K562 (cell line): Measurements from ENCODE around the gene CD99L2. TPM values are rescaled to one million over a fixed set of nuclear protein-coding genes. Genes with fewer than 3 reads are reported as not detected.

Source experiments
- ATAC-seq: fragments of 200-7000 bp; cut with Tn5 transposase; 3 replicates; pipeline ENCODE4 v1.9.1; 2020; ENCODE audit warnings: moderate library complexity
- BruUV-seq: library from RNA; stranded (reverse); fragments of 400-500 nt; replicated peaks from 2 replicates; lab custom pipeline; 2021; lab: Mats Ljungman, UMichigan
- CTCF ChIA-PET: fragments of 300-600 bp; formaldehyde crosslinking; extraction: SDS; loops from one replicate; lab custom pipeline; 2021; ENCODE audit warnings: low intra/inter-chr PET ratio; lab: Yijun Ruan, JAX
- POLR2A ChIA-PET: fragments of 300-600, 350-650 bp; sonication (Branson Sonifier 250); formaldehyde crosslinking; extraction: SDS; loops from one replicate; lab custom pipeline; 2021; ENCODE audit warnings: antibody characterized with exemption, inconsistent platforms; lab: Yijun Ruan, JAX
- DNase-seq, 4 experiments: peaks; one replicate each; pipeline versions ENCODE4 v3.0.0 to v3.0.0-alpha.2; 2011 to 2018; ENCODE audit warnings: low spot score in 3 of 4, mixed read lengths in 3 of 4; ENCODE audit errors: extremely low read depth in 1 of 4
- FAIRE-seq: peaks from 2 replicates; lab custom pipeline; 2011; peaks lifted over from hg19 to GRCh38; lab: Jason Lieb, UNC
- H2AFZ ChIP-seq: 2 replicates; pipeline ENCODE4 v1.6.0; 2011; ENCODE audit warnings: low read depth, low read length, control low read depth, inconsistent platforms
- H3K27ac ChIP-seq: fragments of 200-600 bp; 3 replicates; pipeline ENCODE4 v1.8.0; 2011; ENCODE audit warnings: low read depth, mild to moderate bottlenecking, control low read depth, inconsistent platforms, low read length, moderate library complexity, mixed read lengths; ENCODE audit errors: extremely low read depth
- H3K27me3 ChIP-seq, 2 experiments: fragments of 300-600 bp in 1 of 2; 2 replicates in 1 of 2; 3 replicates in 1 of 2; pipeline versions ENCODE4 v1.6.0 to v1.8.0; 2011; ENCODE audit warnings: inconsistent platforms in 2 of 2, low read length in 2 of 2, mild to moderate bottlenecking in 1 of 2, mixed read lengths in 1 of 2, moderate library complexity in 1 of 2; ENCODE audit not compliant: control insufficient read depth in 2 of 2, insufficient read depth in 2 of 2
- H3K36me3 ChIP-seq: fragments of 300-600 bp; 3 replicates; pipeline ENCODE4 v1.8.0; 2011; ENCODE audit warnings: mild to moderate bottlenecking, low read length, inconsistent platforms; ENCODE audit not compliant: control insufficient read depth, insufficient read depth
- H3K4me1 ChIP-seq, 2 experiments: fragments of 200-600 bp in 1 of 2; replicated peaks in 1 of 2; 2 replicates in 1 of 2; 3 replicates in 1 of 2; pipeline versions ENCODE4 v1.5.1 to v1.8.0; 2011; ENCODE audit warnings: inconsistent platforms in 2 of 2, low read length in 2 of 2, mild to moderate bottlenecking in 1 of 2, mixed read lengths in 1 of 2, moderate library complexity in 1 of 2; ENCODE audit not compliant: control insufficient read depth in 2 of 2, insufficient read depth in 2 of 2
- H3K4me2 ChIP-seq: 2 replicates; pipeline ENCODE4 v1.6.1; 2011; ENCODE audit warnings: low read length, control low read depth, inconsistent platforms, mixed read lengths; ENCODE audit not compliant: insufficient read depth
- H3K4me3 ChIP-seq: fragments of 200-600 bp; sonication (generic), shearing (Covaris generic); 2 replicates; pipeline ENCODE4 v1.5.1; 2016; ENCODE audit warnings: control low read depth, inconsistent platforms
- H3K79me2 ChIP-seq: fragments of 200-600 bp; 3 replicates; pipeline ENCODE4 v1.8.0; 2011; ENCODE audit warnings: low read length, inconsistent platforms; ENCODE audit not compliant: control insufficient read depth, insufficient read depth
- H3K9ac ChIP-seq, 2 experiments: 2 replicates each; pipeline versions ENCODE4 v1.6.0 to v1.6.1; 2011; ENCODE audit warnings: low read depth in 2 of 2, low read length in 2 of 2, control low read depth in 1 of 2, inconsistent platforms in 1 of 2, mild to moderate bottlenecking in 1 of 2, mixed read lengths in 1 of 2; ENCODE audit not compliant: insufficient read depth in 1 of 2
- H3K9me1 ChIP-seq: one replicate; pipeline ENCODE4 v1.6.0; 2011; ENCODE audit warnings: inconsistent platforms, mild to moderate bottlenecking, low read length, moderate library complexity; ENCODE audit not compliant: control insufficient read depth, insufficient read depth
- H3K9me3 ChIP-seq: replicated peaks from 2 replicates; pipeline ENCODE4 v1.5.1; 2011; ENCODE audit warnings: low read depth, low read length, inconsistent platforms; ENCODE audit not compliant: control insufficient read depth, insufficient read depth
- H4K20me1 ChIP-seq: replicated peaks from 2 replicates; pipeline ENCODE4 v1.6.1; 2011; ENCODE audit warnings: low read length, inconsistent platforms, mixed read lengths; ENCODE audit not compliant: control insufficient read depth, insufficient read depth
- C11orf30 ChIP-seq: fragments of 450-650 bp; IDR thresholded peaks from 2 replicates; pipeline ENCODE4 v1.6.1; 2016; ENCODE audit warnings: low read depth, mild to moderate bottlenecking
- EGR1 ChIP-seq: fragments of 450-650 bp; conservative IDR thresholded peaks from 2 replicates; pipeline ENCODE4 v1.6.1; 2017; ENCODE audit warnings: mild to moderate bottlenecking
- EP400 ChIP-seq: fragments of 450-650 bp; IDR thresholded peaks from 2 replicates; pipeline ENCODE4 v1.6.1; 2017; ENCODE audit warnings: antibody characterized with exemption, mild to moderate bottlenecking, moderate library complexity
- KDM2B ChIP-seq: fragments of 250-450 bp; sonication (Bioruptor Pico); IDR thresholded peaks from 2 replicates; pipeline ENCODE4 v1.8.0; 2021; ENCODE audit warnings: mild to moderate bottlenecking, moderate library complexity
- MCM2 ChIP-seq: fragments of 450-650 bp; IDR thresholded peaks from 2 replicates; pipeline ENCODE4 v1.6.1; 2017; ENCODE audit warnings: low read depth, mild to moderate bottlenecking
- MCM3 ChIP-seq: fragments of 450-650 bp; IDR thresholded peaks from 2 replicates; pipeline ENCODE4 v1.6.1; 2016
- SAP30 ChIP-seq: fragments of 200-600 bp; sonication (generic); IDR thresholded peaks from 2 replicates; pipeline ENCODE4 v1.6.1; 2012; ENCODE audit warnings: borderline replicate concordance, low read depth, mild to moderate bottlenecking, moderate library complexity, low read length, control low read depth, inconsistent platforms; ENCODE audit not compliant: insufficient read depth, poor library complexity, severe bottlenecking
- TFAM ChIP-seq: fragments of 250-450 bp; sonication (Bioruptor Pico); conservative IDR thresholded peaks from 2 replicates; pipeline ENCODE4 v1.5.0; 2021; ENCODE audit warnings: mild to moderate bottlenecking, moderate library complexity
- ZC3H11A ChIP-seq: IDR thresholded peaks from 2 replicates; pipeline ENCODE4 v1.6.1; 2012; ENCODE audit warnings: low read depth, low read length, improper control_type of control experiment
- ZKSCAN8 ChIP-seq: fragments of 200-800 bp; sonication (Bioruptor generic); IDR thresholded peaks from 2 replicates; pipeline ENCODE4 v1.6.1; 2016; ENCODE audit warnings: missing genetic modification characterization, missing compliant biosample characterization
- ZNF583 ChIP-seq: fragments of 250-450 bp; sonication (Bioruptor Pico); IDR thresholded peaks from 2 replicates; pipeline ENCODE4 v1.4.0; 2020
- ZSCAN32 ChIP-seq: fragments of 450-650 bp; formaldehyde crosslinking; IDR thresholded peaks from 2 replicates; pipeline ENCODE4 v1.4.0; 2020; ENCODE audit warnings: mild to moderate bottlenecking, moderate library complexity
- WGBS: fragments of 100-300 bp; shearing (Covaris generic); methylation state at CpG from one replicate; pipeline ENCODE4 v1.1.6; 2016; ENCODE audit warnings: low coverage, mixed read lengths; ENCODE audit not compliant: insufficient coverage; ENCODE audit errors: missing lambda C conversion rate; 5-methylcytosine and 5-hydroxymethylcytosine counted together
- in situ Hi-C: fragments of 300-500 bp; cut with MboI; formaldehyde crosslinking; loops from 4 replicates; pipeline ENCODE4 v1.15.0; 2018; ENCODE audit warnings: inconsistent platforms, mixed read lengths
- intact Hi-C: fragments of 100-400 bp; cut with micrococcal nuclease; formaldehyde crosslinking; loops from 2 replicates; pipeline ENCODE4 v1.14.2; 2022
- polyA plus RNA-seq, 8 experiments: library from polyadenylated mRNA; depleted of rRNA in 4 of 8; stranded (reverse) in 5 of 8; unstranded in 3 of 8; fragments of >200 nt; fragmentation: Nextera tagmentation in 2 of 8; fragmentation: Illumina TruSeq in 1 of 8; extraction: Ambion mirVana in 2 of 8; extraction: Trizol in 1 of 8; gene quantifications; 2 replicates each; pipeline versions ENCODE4 v1.2.1 to v1.2.3, GENCODE V29; 2011 to 2014; ENCODE audit warnings: inconsistent platforms in 1 of 8, missing spikeins in 1 of 8
- total RNA-seq, 7 experiments: library from RNA; depleted of rRNA in 6 of 7; stranded (reverse); fragments of >200 nt in 6 of 7; fragmentation: Illumina TruSeq in 2 of 7; extraction: Trizol in 2 of 7; gene quantifications; 2 replicates each; pipeline versions ENCODE4 v1.2.1 to v1.2.3, GENCODE V29; 2011 to 2021; ENCODE audit warnings: low replicate concordance in 1 of 7
- TF ChIP-seq, protein P1 (sequence below), 3 experiments: IDR thresholded peaks in 2 of 3; conservative IDR thresholded peaks in 1 of 3; 2 replicates each; pipeline ENCODE4 v1.5.1; 2011 to 2012; ENCODE audit warnings: low read length in 3 of 3, mild to moderate bottlenecking in 3 of 3, control low read depth in 2 of 3, improper control_type of control experiment in 1 of 3, inconsistent platforms in 1 of 3, low read depth in 1 of 3, mixed read lengths in 1 of 3, moderate library complexity in 1 of 3; ENCODE audit not compliant: insufficient read depth in 2 of 3
- TF ChIP-seq, protein P2 (sequence below): conservative IDR thresholded peaks from 2 replicates; pipeline ENCODE4 v1.6.1; 2011; ENCODE audit warnings: low read depth, mild to moderate bottlenecking, low read length; ENCODE audit not compliant: control insufficient read depth
- TF ChIP-seq, protein P3 (sequence below): sonication (generic); formaldehyde crosslinking; IDR thresholded peaks from 2 replicates; pipeline ENCODE4 v1.8.1; 2023; ENCODE audit warnings: missing genetic modification reagents, mild to moderate bottlenecking, borderline replicate concordance

Gene CD99L2
- total and polyA plus RNA-seq, 9 of the 15 experiments (the other 6 are each of a cell fraction or from before 2014, with no cell fraction given), result 0.76 to 19.0 (median 11.9) TPM

- ChIA-PET POLR2A (no interaction called here), CTCF (no interaction called here)
- DNase-seq, result no peak
- no peak for ATAC-seq
- no TSS peak for BruUV-seq
- intact Hi-C loops, result no loop called here
- no peak overlapping the region for H3K4me2 ChIP-seq
- no peaks in the 10 kb centered on the region for H3K79me2 ChIP-seq
- H3K9me3 ChIP-seq, result no peaks in the 10 kb centered on the region
- H3K4me1 ChIP-seq, result no peaks in the 10 kb centered on the region
- H3K9me1 ChIP-seq, result no peaks in the 10 kb centered on the region
- TF ChIP-seq, protein P1, sequence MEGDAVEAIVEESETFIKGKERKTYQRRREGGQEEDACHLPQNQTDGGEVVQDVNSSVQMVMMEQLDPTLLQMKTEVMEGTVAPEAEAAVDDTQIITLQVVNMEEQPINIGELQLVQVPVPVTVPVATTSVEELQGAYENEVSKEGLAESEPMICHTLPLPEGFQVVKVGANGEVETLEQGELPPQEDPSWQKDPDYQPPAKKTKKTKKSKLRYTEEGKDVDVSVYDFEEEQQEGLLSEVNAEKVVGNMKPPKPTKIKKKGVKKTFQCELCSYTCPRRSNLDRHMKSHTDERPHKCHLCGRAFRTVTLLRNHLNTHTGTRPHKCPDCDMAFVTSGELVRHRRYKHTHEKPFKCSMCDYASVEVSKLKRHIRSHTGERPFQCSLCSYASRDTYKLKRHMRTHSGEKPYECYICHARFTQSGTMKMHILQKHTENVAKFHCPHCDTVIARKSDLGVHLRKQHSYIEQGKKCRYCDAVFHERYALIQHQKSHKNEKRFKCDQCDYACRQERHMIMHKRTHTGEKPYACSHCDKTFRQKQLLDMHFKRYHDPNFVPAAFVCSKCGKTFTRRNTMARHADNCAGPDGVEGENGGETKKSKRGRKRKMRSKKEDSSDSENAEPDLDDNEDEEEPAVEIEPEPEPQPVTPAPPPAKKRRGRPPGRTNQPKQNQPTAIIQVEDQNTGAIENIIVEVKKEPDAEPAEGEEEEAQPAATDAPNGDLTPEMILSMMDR (IDR thresholded peaks at IDR 0.05 in 2 of 3, conservative IDR thresholded peaks at IDR 0.05 in 1 of 3; ENCODE audit: insufficient read depth in 2 of 3, low read depth in 1 of 3, low read length in 3 of 3), result no peak
- TF ChIP-seq ZC3H11A (no peak), ZNF583 (no peak), SAP30 (no peak), ZSCAN32 (CRISPR knock-in tag) (no peak), MCM3 (no peak), MCM2 (no peak), EGR1 (no peak), KDM2B (no peak), TFAM (no peak), C11orf30 (no peak), ZKSCAN8 (CRISPR knock-in tag) (no peak), EP400 (no peak)
- TF ChIP-seq, protein P2, sequence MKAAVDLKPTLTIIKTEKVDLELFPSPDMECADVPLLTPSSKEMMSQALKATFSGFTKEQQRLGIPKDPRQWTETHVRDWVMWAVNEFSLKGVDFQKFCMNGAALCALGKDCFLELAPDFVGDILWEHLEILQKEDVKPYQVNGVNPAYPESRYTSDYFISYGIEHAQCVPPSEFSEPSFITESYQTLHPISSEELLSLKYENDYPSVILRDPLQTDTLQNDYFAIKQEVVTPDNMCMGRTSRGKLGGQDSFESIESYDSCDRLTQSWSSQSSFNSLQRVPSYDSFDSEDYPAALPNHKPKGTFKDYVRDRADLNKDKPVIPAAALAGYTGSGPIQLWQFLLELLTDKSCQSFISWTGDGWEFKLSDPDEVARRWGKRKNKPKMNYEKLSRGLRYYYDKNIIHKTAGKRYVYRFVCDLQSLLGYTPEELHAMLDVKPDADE, result no peak
- TF ChIP-seq, protein P3, sequence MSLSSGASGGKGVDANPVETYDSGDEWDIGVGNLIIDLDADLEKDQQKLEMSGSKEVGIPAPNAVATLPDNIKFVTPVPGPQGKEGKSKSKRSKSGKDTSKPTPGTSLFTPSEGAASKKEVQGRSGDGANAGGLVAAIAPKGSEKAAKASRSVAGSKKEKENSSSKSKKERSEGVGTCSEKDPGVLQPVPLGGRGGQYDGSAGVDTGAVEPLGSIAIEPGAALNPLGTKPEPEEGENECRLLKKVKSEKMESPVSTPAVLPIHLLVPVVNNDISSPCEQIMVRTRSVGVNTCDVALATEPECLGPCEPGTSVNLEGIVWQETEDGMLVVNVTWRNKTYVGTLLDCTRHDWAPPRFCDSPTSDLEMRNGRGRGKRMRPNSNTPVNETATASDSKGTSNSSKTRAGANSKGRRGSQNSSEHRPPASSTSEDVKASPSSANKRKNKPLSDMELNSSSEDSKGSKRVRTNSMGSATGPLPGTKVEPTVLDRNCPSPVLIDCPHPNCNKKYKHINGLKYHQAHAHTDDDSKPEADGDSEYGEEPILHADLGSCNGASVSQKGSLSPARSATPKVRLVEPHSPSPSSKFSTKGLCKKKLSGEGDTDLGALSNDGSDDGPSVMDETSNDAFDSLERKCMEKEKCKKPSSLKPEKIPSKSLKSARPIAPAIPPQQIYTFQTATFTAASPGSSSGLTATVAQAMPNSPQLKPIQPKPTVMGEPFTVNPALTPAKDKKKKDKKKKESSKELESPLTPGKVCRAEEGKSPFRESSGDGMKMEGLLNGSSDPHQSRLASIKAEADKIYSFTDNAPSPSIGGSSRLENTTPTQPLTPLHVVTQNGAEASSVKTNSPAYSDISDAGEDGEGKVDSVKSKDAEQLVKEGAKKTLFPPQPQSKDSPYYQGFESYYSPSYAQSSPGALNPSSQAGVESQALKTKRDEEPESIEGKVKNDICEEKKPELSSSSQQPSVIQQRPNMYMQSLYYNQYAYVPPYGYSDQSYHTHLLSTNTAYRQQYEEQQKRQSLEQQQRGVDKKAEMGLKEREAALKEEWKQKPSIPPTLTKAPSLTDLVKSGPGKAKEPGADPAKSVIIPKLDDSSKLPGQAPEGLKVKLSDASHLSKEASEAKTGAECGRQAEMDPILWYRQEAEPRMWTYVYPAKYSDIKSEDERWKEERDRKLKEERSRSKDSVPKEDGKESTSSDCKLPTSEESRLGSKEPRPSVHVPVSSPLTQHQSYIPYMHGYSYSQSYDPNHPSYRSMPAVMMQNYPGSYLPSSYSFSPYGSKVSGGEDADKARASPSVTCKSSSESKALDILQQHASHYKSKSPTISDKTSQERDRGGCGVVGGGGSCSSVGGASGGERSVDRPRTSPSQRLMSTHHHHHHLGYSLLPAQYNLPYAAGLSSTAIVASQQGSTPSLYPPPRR (CRISPR knock-in tag), result no peak
- no peak for FAIRE-seq
- H3K36me3 ChIP-seq, result peaks cover 25% of the 10 kb centered on the region; the same call in 2 of the 3 replicates
- no peak overlapping the region for H3K9ac ChIP-seq
- H2AFZ ChIP-seq, result no peak overlapping the region
- H3K27me3 ChIP-seq, result no peaks in the 10 kb centered on the region
- no peak overlapping the region for H3K4me3 ChIP-seq
- H3K27ac ChIP-seq, result no peak overlapping the region
- H4K20me1 ChIP-seq, result no peaks in the 10 kb centered on the region
- in situ Hi-C loops, result loop anchor here (25.0 kb wide), 1 partner anchor 934 kb away; the partner anchor contains the start of gene PRRG3
- 83% methylated on average over 4 of the region's 4 CpGs for WGBS
These were observed 145.1 kb downstream of the CD99L2 start for GRCh38 chrX:150753357-150753756.
